Hepatocyte (in vitro differentiated cells): Measurements from ENCODE around the gene ADIPOR2.

Experiments
- CTCF ChIP-seq: fragments of 200-600 bp; sonication (generic); IDR thresholded peaks from 2 replicates; pipeline ENCODE4 v1.5.1; 2016; ENCODE audit warnings: antibody characterized with exemption, mild to moderate bottlenecking; ENCODE audit not compliant: poor library complexity
- EZH2phosphoT487 ChIP-seq: fragments of 200-600 bp; sonication (generic); IDR thresholded peaks from one replicate; pipeline ENCODE4 v1.6.1; 2018; ENCODE audit warnings: antibody characterized with exemption, mild to moderate bottlenecking, low read depth, moderate library complexity; ENCODE audit not compliant: unreplicated experiment, severe bottlenecking

- TF ChIP-seq CTCF (no peak), EZH2phosphoT487 (no peak)
Observed at GRCh38 chr12:1668833-1669543, 21.9 kb upstream of the ADIPOR2 start.
